ENCODE data around the gene DDR1. TPM values are rescaled to one million over a fixed set of nuclear protein-coding genes. Genes with fewer than 3 reads are reported as not detected.

The DDR1 gene
- total RNA-seq, 1 experiment from 2014 or later: 115 TPM

GRCh38 chr6:30885999-30886896, 1.9 kb downstream of the DDR1 start:
- H3K4me3 ChIP-seq (ENCODE audit: low read depth, low read length): peak overlapping the region; percentile 46
- BruUV-seq (replicated peaks): TSS peak; percentile 15
- no peaks in the 10 kb centered on the region for H3K9me3 Mint-ChIP-seq (ENCODE audit: unreplicated experiment)
- peaks cover 39% of the 10 kb centered on the region for H3K4me1 ChIP-seq
- peak overlapping the region; percentile 82 for H3K27ac Mint-ChIP-seq (ENCODE audit: unreplicated experiment)
- peaks cover 4% of the 10 kb centered on the region for H3K36me3 ChIP-seq (ENCODE audit: control insufficient read depth, insufficient read depth, low read length)
- H3K27me3 Mint-ChIP-seq (ENCODE audit: insufficient read depth, unreplicated experiment): no peaks in the 10 kb centered on the region
- no peaks in the 10 kb centered on the region for H3K9me3 ChIP-seq
- peak overlapping the region; percentile 83 for H3K4me3 Mint-ChIP-seq (ENCODE audit: unreplicated experiment)
- CTCF ChIA-PET: interaction anchor here (0.7 to 2.6 kb wide), 6 partner anchors 28 to 201 kb away, joined by 3 to 16 read pairs (median 8); partner anchors contain the start of gene VARS2
- TF ChIP-seq CTCF (IDR thresholded peaks at IDR 0.05; ENCODE audit: insufficient read depth in 1 of 2, low read depth in 1 of 2, low read length in 1 of 2, severe bottlenecking in 1 of 2, unreplicated experiment in 1 of 2): no peak
- peaks cover 42% of the 10 kb centered on the region for H3K4me1 Mint-ChIP-seq (ENCODE audit: low read depth, unreplicated experiment)
- H3K27me3 ChIP-seq (replicated peaks; ENCODE audit: control insufficient read depth, insufficient read depth, low read length): no peaks in the 10 kb centered on the region
- POLR2A ChIA-PET: interaction anchor here (2.0 kb wide), 1 partner anchor 169 kb away, joined by 6 read pairs; the partner anchor contains the start of gene MDC1
- intact Hi-C loops (cut with micrococcal nuclease; ENCODE audit: unreplicated experiment): no loop called here
- peaks cover 6% of the 10 kb centered on the region for H3K36me3 Mint-ChIP-seq (ENCODE audit: insufficient read depth, unreplicated experiment)
- peak; percentile 50 to 80 for DNase-seq

GRCh38 chr6:30886897-30887255, 2.6 kb downstream of the DDR1 start:
- Histone ChIP-seq H3K9me3 (no peaks in the 10 kb centered on the region), H3K36me3 (ENCODE audit: control insufficient read depth, insufficient read depth, low read length) (peaks cover 4% of the 10 kb centered on the region), H3K27me3 (replicated peaks; ENCODE audit: control insufficient read depth, insufficient read depth, low read length) (no peaks in the 10 kb centered on the region), H3K4me3 (ENCODE audit: low read depth, low read length) (no peak overlapping the region), H3K4me1 (peaks cover 35% of the 10 kb centered on the region)
- DNase-seq: no peak
- H3K4me3 Mint-ChIP-seq (ENCODE audit: unreplicated experiment): no peak overlapping the region
- ChIA-PET POLR2A (no interaction called here), CTCF (interaction anchor here (0.7 kb wide), 1 partner anchor 201 kb away, joined by 7 read pairs; no protein-coding TSS in a partner anchor)
- no TSS peak for BruUV-seq (replicated peaks)
- H3K36me3 Mint-ChIP-seq (ENCODE audit: insufficient read depth, unreplicated experiment): peaks cover 10% of the 10 kb centered on the region
- H3K27me3 Mint-ChIP-seq (ENCODE audit: insufficient read depth, unreplicated experiment): no peaks in the 10 kb centered on the region
- H3K9me3 Mint-ChIP-seq (ENCODE audit: unreplicated experiment): no peaks in the 10 kb centered on the region
- intact Hi-C loops (cut with micrococcal nuclease; ENCODE audit: unreplicated experiment): no loop called here
- peak overlapping the region; percentile 82 for H3K27ac Mint-ChIP-seq (ENCODE audit: unreplicated experiment)
- no peak for TF ChIP-seq CTCF (IDR thresholded peaks at IDR 0.05; ENCODE audit: insufficient read depth in 1 of 2, low read depth in 1 of 2, low read length in 1 of 2, severe bottlenecking in 1 of 2, unreplicated experiment in 1 of 2)
- peaks cover 35% of the 10 kb centered on the region for H3K4me1 Mint-ChIP-seq (ENCODE audit: low read depth, unreplicated experiment)

DNA sequence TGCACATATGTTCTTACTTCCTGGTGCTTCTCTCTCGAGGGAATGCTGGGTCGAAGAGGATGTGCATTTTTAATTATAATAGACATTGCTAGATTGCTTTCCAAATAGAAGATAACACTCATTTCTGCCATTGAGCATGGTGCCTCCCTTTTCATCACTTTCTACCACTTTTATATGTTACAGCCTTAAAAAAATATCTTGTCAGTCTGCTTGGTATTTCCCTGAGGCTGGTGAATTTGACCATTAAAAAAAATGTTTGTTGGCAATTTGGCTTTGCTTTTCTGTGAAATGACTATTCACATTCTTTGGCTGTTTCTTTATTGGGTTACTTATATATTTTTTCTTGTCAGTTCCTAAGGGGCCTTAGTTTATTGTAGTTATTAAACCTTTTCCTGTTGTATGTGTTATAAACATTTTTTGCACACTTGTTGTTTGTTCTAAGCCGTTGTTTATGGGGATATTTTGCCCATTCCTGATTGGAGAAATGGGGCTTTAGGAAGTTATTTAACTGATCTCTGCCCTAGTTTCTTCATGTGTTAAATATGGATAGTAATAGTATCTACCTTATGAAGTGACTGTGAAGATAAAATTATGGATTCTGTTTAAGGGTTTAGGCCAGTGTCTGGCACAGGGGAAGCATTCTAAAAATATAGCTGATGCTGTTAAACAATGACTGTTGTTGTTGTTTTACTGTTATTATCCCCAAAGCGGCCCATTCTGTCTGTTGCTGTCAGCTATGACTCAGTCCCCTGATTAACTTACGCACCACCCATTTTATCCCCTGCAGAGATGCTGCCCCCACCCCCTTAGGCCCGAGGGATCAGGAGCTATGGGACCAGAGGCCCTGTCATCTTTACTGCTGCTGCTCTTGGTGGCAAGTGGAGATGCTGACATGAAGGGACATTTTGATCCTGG, 3.8 kb downstream of the DDR1 start:
- ChIA-PET CTCF (no interaction called here), POLR2A (no interaction called here)
- BruUV-seq (replicated peaks): no TSS peak
- no peak overlapping the region for H3K4me3 Mint-ChIP-seq (ENCODE audit: unreplicated experiment)
- H3K27ac Mint-ChIP-seq (ENCODE audit: unreplicated experiment): no peak overlapping the region
- no peak for TF ChIP-seq CTCF (IDR thresholded peaks at IDR 0.05; ENCODE audit: insufficient read depth in 1 of 2, low read depth in 1 of 2, low read length in 1 of 2, severe bottlenecking in 1 of 2, unreplicated experiment in 1 of 2)
- intact Hi-C loops (cut with micrococcal nuclease; ENCODE audit: unreplicated experiment): no loop called here
- Histone ChIP-seq H3K4me3 (ENCODE audit: low read depth, low read length) (no peak overlapping the region), H3K9me3 (no peaks in the 10 kb centered on the region), H3K36me3 (ENCODE audit: control insufficient read depth, insufficient read depth, low read length) (peaks cover 6% of the 10 kb centered on the region), H3K4me1 (peaks cover 25% of the 10 kb centered on the region), H3K27me3 (replicated peaks; ENCODE audit: control insufficient read depth, insufficient read depth, low read length) (no peaks in the 10 kb centered on the region)
- no peaks in the 10 kb centered on the region for H3K27me3 Mint-ChIP-seq (ENCODE audit: insufficient read depth, unreplicated experiment)
- peaks cover 25% of the 10 kb centered on the region for H3K4me1 Mint-ChIP-seq (ENCODE audit: low read depth, unreplicated experiment)
- H3K9me3 Mint-ChIP-seq (ENCODE audit: unreplicated experiment): no peaks in the 10 kb centered on the region
- H3K36me3 Mint-ChIP-seq (ENCODE audit: insufficient read depth, unreplicated experiment): peaks cover 15% of the 10 kb centered on the region
- DNase-seq: no peak

All from Caco-2 (cell line).